Subcutaneous adipose tissue (tissue), 4 donors: ENCODE results near the gene AKR1C3. TPM values are rescaled to one million over a fixed set of nuclear protein-coding genes. Genes with fewer than 3 reads are reported as not detected.

Experiments
- total RNA-seq, 4 donors: library from RNA; depleted of rRNA; stranded (reverse); fragments of >200 nt; gene quantifications; one replicate each; pipeline ENCODE4 v1.1.0, GENCODE V29; 2016
- TF ChIP-seq, protein P1 (sequence below): fragments of 450-650 bp; IDR thresholded peaks from one replicate; pipeline ENCODE4 v1.5.1; 2016; ENCODE audit warnings: low read depth, mild to moderate bottlenecking, control low read depth, antibody characterized with exemption, moderate library complexity

Gene AKR1C3
- total RNA-seq, 4 donors from 2014 or later: 124 to 226 (median 166) TPM

DNA sequence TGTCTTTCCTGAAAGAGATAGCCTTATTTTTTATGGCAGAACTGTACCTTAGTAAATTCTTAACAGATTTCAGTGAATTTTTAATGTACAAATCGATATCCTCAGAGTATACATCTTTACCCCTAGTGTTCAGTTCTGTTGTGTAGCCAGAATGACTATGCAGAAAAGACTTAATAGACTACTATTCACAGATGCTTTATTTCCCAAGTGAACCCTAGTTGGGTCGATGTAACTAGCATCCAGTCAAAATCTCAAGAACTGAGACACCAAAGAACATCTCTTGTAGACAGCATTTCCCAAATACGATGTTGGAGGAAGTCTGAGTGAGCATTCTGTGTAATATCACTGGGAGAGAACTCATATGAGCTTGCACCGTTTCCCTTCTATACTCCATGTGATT, 1.5 kb downstream of the AKR1C3 start:
- TF ChIP-seq, protein P1, sequence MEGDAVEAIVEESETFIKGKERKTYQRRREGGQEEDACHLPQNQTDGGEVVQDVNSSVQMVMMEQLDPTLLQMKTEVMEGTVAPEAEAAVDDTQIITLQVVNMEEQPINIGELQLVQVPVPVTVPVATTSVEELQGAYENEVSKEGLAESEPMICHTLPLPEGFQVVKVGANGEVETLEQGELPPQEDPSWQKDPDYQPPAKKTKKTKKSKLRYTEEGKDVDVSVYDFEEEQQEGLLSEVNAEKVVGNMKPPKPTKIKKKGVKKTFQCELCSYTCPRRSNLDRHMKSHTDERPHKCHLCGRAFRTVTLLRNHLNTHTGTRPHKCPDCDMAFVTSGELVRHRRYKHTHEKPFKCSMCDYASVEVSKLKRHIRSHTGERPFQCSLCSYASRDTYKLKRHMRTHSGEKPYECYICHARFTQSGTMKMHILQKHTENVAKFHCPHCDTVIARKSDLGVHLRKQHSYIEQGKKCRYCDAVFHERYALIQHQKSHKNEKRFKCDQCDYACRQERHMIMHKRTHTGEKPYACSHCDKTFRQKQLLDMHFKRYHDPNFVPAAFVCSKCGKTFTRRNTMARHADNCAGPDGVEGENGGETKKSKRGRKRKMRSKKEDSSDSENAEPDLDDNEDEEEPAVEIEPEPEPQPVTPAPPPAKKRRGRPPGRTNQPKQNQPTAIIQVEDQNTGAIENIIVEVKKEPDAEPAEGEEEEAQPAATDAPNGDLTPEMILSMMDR: no peak

GRCh38 chr10:5096108-5096507, 1.9 kb downstream of the AKR1C3 start:
- TF ChIP-seq, protein P1: no peak

DNA sequence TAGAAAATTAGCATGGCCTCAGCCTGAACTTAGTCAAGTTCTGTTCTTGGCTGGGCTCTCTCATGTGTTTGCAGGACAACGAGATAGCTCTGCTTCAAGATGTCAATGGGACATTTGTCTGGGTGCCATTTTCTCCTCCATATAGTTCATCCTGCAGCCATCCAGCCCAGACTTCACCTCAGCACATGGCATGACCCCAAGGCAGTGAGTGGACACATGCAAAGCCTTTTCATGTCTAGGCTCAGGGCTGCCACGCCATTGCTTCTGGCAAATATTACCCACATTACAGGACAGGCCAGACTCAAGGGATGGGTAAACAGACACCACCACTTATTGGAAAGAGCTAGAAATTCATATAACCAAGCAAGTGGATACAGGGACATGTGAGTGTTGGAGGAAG, 9.3 kb downstream of the AKR1C3 start:
- TF ChIP-seq, protein P1: no peak

DNA sequence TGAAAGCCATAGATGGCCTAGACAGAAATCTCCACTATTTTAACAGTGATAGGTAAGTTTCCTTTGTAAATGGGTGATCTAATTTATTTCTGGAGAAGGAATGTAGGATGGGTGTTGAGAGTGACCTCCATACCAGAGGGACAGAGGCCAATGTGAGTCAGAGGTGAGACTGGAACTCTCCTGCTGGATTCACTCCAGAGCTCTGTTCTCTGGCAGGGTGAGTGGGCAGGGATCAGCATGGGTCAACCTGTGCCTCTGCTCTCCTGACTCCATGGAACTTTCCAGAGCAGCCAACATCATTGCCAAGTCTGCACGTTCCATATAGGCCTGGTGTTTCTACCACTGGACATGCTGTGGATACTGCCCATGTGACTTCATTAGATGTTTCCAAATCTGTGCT, 11.4 kb downstream of the AKR1C3 start:
- TF ChIP-seq, protein P1: no peak

- TF ChIP-seq, protein P1: no peak
Observed at GRCh38 chr10:5106553-5106952, 12.3 kb downstream of the AKR1C3 start.

- TF ChIP-seq, protein P1: no peak
Observed at GRCh38 chr10:5107860-5108526, 13.8 kb downstream of the AKR1C3 start.

DNA sequence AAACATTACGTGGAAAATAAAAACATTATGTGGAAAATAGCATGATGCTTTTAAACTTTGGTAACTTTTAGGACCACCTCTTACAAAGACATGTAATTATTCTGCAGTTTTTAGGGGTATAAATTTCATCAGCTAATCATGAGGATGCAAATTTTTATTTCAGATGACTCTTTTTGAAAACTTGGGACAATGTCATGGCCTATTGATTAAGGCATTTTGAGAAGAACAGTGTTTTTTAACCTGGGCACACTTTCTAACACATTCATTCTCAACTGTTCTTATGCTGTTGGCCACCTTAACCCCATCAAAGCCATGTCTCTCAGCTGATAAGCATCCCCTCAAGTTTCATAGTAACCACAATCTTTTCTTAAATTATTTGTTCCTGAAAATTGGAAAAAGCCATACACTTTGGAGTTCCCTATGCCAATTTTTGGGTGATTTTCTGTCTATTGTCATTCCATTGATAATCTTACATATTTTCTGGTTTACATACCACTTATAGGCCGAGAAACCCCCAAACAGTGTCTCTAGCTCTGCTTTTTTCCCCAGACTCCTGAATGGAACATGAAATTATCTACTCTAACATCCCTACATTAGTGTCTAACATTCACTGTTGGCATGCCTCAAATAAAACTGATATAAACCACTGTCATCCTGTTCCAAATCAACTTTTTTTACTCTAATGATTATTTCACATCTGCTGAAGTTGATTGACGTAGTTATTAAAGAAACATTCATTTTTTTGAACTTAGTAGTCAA, 14.6 kb downstream of the AKR1C3 start:
- TF ChIP-seq, protein P1: no peak
